Karpas-422 (cell line): Measurements from ENCODE around the gene SAMD1. TPM values are rescaled to one million over a fixed set of nuclear protein-coding genes. Genes with fewer than 3 reads are reported as not detected.

Source experiments
- total RNA-seq: library from RNA; depleted of rRNA; stranded (reverse); fragments of >200 nt; shearing (Covaris generic); gene quantifications from 2 replicates; pipeline ENCODE4 v1.2.3, GENCODE V29; 2014; ENCODE audit warnings: low replicate concordance; rRNA removed

The SAMD1 gene
- total RNA-seq, 1 experiment from 2014 or later: 31.8 TPM

Other genes starting within 250 kb of the SAMD1 start
- gene NANOS3, start 213.6 kb downstream of the SAMD1 start, total RNA-seq: not detected in 2 replicates
- gene BRME1, start 184.6 kb downstream of the SAMD1 start, total RNA-seq: 0.47 TPM in 1 of 2 replicates, not detected in the other
- 9.9 and 28.6 TPM in 2 replicates for gene CC2D1A, start 184.6 kb downstream of the SAMD1 start, total RNA-seq
- not detected in 2 replicates for gene PODNL1, start 152.3 kb downstream of the SAMD1 start, total RNA-seq
- 15.1 and 41.4 TPM in 2 replicates for gene DCAF15, start 138.2 kb downstream of the SAMD1 start, total RNA-seq
- 1.2 and 2.3 TPM in 2 replicates for gene RFX1, start 84.4 kb downstream of the SAMD1 start, total RNA-seq
- not detected in 2 replicates for gene RLN3, start 62.6 kb downstream of the SAMD1 start, total RNA-seq
- 0.67 and 1.9 TPM in 2 replicates for gene IL27RA, start 59.0 kb downstream of the SAMD1 start, total RNA-seq
- gene PALM3, start 28.7 kb downstream of the SAMD1 start, total RNA-seq: not detected in 2 replicates
- gene MISP3, start 18.0 kb downstream of the SAMD1 start, total RNA-seq: 0.71 and 4.2 TPM in 2 replicates
- gene C19orf67, start 5.0 kb downstream of the SAMD1 start, total RNA-seq: 0.37 and 2.8 TPM in 2 replicates
- 24.0 and 26.5 TPM in 2 replicates for gene PRKACA, start 27.0 kb upstream of the SAMD1 start, total RNA-seq
- gene ASF1B, start 45.8 kb upstream of the SAMD1 start, total RNA-seq: 27.1 and 34.9 TPM in 2 replicates
- gene ADGRL1, start 115.4 kb upstream of the SAMD1 start, total RNA-seq: 0.40 and 1.2 TPM in 2 replicates